LNCAP (cell line): ENCODE results near the gene REEP5.

ENCODE experiments used
- CTCF ChIP-seq: fragments of 450-650 bp; IDR thresholded peaks from 2 replicates; pipeline ENCODE4 v1.5.1; 2017; ENCODE audit warnings: mild to moderate bottlenecking

REEP5 gene

GRCh38 chr5:112914584-112914983 is 7.4 kb downstream of the REEP5 start:
- TF ChIP-seq CTCF = no peak

GRCh38 chr5:112910529-112910928 is 11.5 kb downstream of the REEP5 start:
- no peak for TF ChIP-seq CTCF

GRCh38 chr5:112908854-112909253 is 13.2 kb downstream of the REEP5 start:
- TF ChIP-seq CTCF = no peak

- no peak for TF ChIP-seq CTCF
Observed at GRCh38 chr5:112907166-112907631, 14.8 kb downstream of the REEP5 start.

GRCh38 chr5:112906637-112907036 is 15.4 kb downstream of the REEP5 start:
- no peak for TF ChIP-seq CTCF

GRCh38 chr5:112902561-112902960 is 19.5 kb downstream of the REEP5 start:
- no peak for TF ChIP-seq CTCF

GRCh38 chr5:112895682-112896081 is 26.3 kb downstream of the REEP5 start:
- TF ChIP-seq CTCF = no peak

- TF ChIP-seq CTCF = no peak
Observed at GRCh38 chr5:112892776-112893175, 29.3 kb downstream of the REEP5 start.
